IMR-90 (cell line): ENCODE data around the gene TMEM43. TPM values are rescaled to one million over a fixed set of nuclear protein-coding genes. Genes with fewer than 3 reads are reported as not detected.

Experiments
- ATAC-seq: fragments of 200-7000 bp; cut with Tn5 transposase; 2 replicates; pipeline ENCODE4 v1.9.1; 2020; ENCODE audit warnings: low read depth, mild to moderate bottlenecking, moderate library complexity
- BruUV-seq: library from RNA; stranded (reverse); fragments of 400-500 nt; replicated peaks from 2 replicates; lab custom pipeline; 2021; lab: Mats Ljungman, UMichigan
- CTCF ChIA-PET: fragments of 300-600 bp; formaldehyde crosslinking; extraction: SDS; loops from one replicate; lab custom pipeline; 2021; ENCODE audit warnings: antibody characterized with exemption; lab: Yijun Ruan, JAX
- POLR2A ChIA-PET: fragments of 300-600 bp; sonication (Branson Sonifier 250); formaldehyde crosslinking; loops from one replicate; lab custom pipeline; 2022; ENCODE audit warnings: antibody characterized with exemption; ENCODE audit not compliant: unreplicated experiment; lab: Charles Lee
- DNase-seq: peaks from one replicate; pipeline ENCODE4 v3.0.0; 2013
- H2AFZ ChIP-seq: replicated peaks from 2 replicates; pipeline ENCODE3; 2013; ENCODE audit warnings: low read length, mild to moderate bottlenecking; ENCODE audit not compliant: poor library complexity
- H2AK5ac ChIP-seq: 2 replicates; pipeline ENCODE4 v1.6.1; 2013; ENCODE audit warnings: low read depth, low read length, inconsistent platforms
- H2AK9ac ChIP-seq: replicated peaks from 2 replicates; pipeline ENCODE3; 2013; ENCODE audit warnings: mild to moderate bottlenecking, low read depth, low read length, moderate library complexity; ENCODE audit not compliant: poor library complexity
- H2BK120ac ChIP-seq: 2 replicates; pipeline ENCODE4 v1.6.1; 2013; ENCODE audit warnings: low read depth, low read length, inconsistent platforms
- H2BK15ac ChIP-seq: 3 replicates; pipeline ENCODE4 v1.6.1; 2013; ENCODE audit warnings: low read depth, low read length, inconsistent platforms
- H2BK20ac ChIP-seq: 2 replicates; pipeline ENCODE4 v1.6.1; 2013; ENCODE audit warnings: low read depth, mild to moderate bottlenecking, inconsistent platforms, low read length, moderate library complexity
- H2BK5ac ChIP-seq: 2 replicates; pipeline ENCODE4 v1.6.1; 2013; ENCODE audit warnings: mild to moderate bottlenecking, low read depth, low read length, inconsistent platforms; ENCODE audit not compliant: poor library complexity, severe bottlenecking
- H3K14ac ChIP-seq: replicated peaks from 2 replicates; pipeline ENCODE4 v1.6.1; 2013; ENCODE audit warnings: low read depth, low read length, inconsistent platforms
- H3K18ac ChIP-seq: 2 replicates; pipeline ENCODE4 v1.6.1; 2013; ENCODE audit warnings: low read depth, low read length, control low read depth
- H3K23ac ChIP-seq: 2 replicates; pipeline ENCODE4 v1.6.1; 2013; ENCODE audit warnings: low read depth, low read length, inconsistent platforms
- H3K27ac ChIP-seq: 2 replicates; pipeline ENCODE4 v1.5.1; 2013; ENCODE audit warnings: mild to moderate bottlenecking, control low read depth, low read length; ENCODE audit not compliant: insufficient read depth
- H3K27me3 ChIP-seq: 2 replicates; pipeline ENCODE4 v1.6.1; 2013; ENCODE audit warnings: low read length; ENCODE audit not compliant: control insufficient read depth, insufficient read depth
- H3K36me3 ChIP-seq: 2 replicates; pipeline ENCODE4 v1.6.1; 2013; ENCODE audit warnings: low read length, mixed read lengths; ENCODE audit not compliant: control insufficient read depth, insufficient read depth
- H3K4ac ChIP-seq: 2 replicates; pipeline ENCODE4 v1.6.1; 2013; ENCODE audit warnings: low read depth, low read length, inconsistent platforms
- H3K4me1 ChIP-seq: 2 replicates; pipeline ENCODE4 v1.6.1; 2013; ENCODE audit warnings: low read length, mixed read lengths; ENCODE audit not compliant: control insufficient read depth, insufficient read depth
- H3K4me2 ChIP-seq: 2 replicates; pipeline ENCODE4 v1.6.1; 2013; ENCODE audit warnings: low read depth, mild to moderate bottlenecking, control low read depth, low read length, moderate library complexity
- H3K4me3 ChIP-seq: 2 replicates; pipeline ENCODE4 v1.5.1; 2013; ENCODE audit warnings: low read depth, mild to moderate bottlenecking, control low read depth, low read length, moderate library complexity; ENCODE audit not compliant: insufficient read depth
- H3K56ac ChIP-seq: 2 replicates; pipeline ENCODE4 v1.6.1; 2013; ENCODE audit warnings: low read length, inconsistent platforms; ENCODE audit not compliant: insufficient read depth; ENCODE audit errors: extremely low read depth
- H3K79me1 ChIP-seq, 2 experiments: 2 replicates each; pipeline ENCODE4 v1.6.1; 2013; ENCODE audit warnings: low read length in 2 of 2, inconsistent platforms in 1 of 2, low read depth in 1 of 2
- H3K9ac ChIP-seq: 2 replicates; pipeline ENCODE4 v1.6.1; 2013; ENCODE audit warnings: low read depth, low read length, control low read depth
- H3K9me1 ChIP-seq: 2 replicates; pipeline ENCODE4 v1.6.1; 2013; ENCODE audit warnings: low read length, inconsistent platforms; ENCODE audit not compliant: insufficient read depth
- H3K9me3 ChIP-seq: 2 replicates; pipeline ENCODE4 v1.6.1; 2013; ENCODE audit warnings: low read length; ENCODE audit not compliant: control insufficient read depth, insufficient read depth
- H4K20me1 ChIP-seq: 2 replicates; pipeline ENCODE4 v1.6.1; 2013; ENCODE audit warnings: low read length, inconsistent platforms; ENCODE audit not compliant: insufficient read depth
- H4K5ac ChIP-seq: 2 replicates; pipeline ENCODE4 v1.6.1; 2013; ENCODE audit warnings: mild to moderate bottlenecking, low read depth, low read length, control low read depth
- H4K8ac ChIP-seq, 2 experiments: 2 replicates each; pipeline ENCODE4 v1.6.1; 2013; ENCODE audit warnings: low read depth in 2 of 2, low read length in 2 of 2, control low read depth in 1 of 2, inconsistent platforms in 1 of 2
- H4K91ac ChIP-seq: 2 replicates; pipeline ENCODE4 v1.6.1; 2013; ENCODE audit warnings: low read depth, low read length, inconsistent platforms; ENCODE audit not compliant: insufficient read depth
- BHLHE40 ChIP-seq: fragments of 150-350 bp; IDR thresholded peaks from 2 replicates; pipeline ENCODE4 v1.6.1; 2016; ENCODE audit warnings: mild to moderate bottlenecking, low read depth, low read length
- CEBPB ChIP-seq: IDR thresholded peaks from 2 replicates; pipeline ENCODE4 v1.6.1; 2012; ENCODE audit warnings: low read depth, low read length, improper control_type of control experiment
- CHD1 ChIP-seq: IDR thresholded peaks from 2 replicates; pipeline ENCODE4 v1.6.1; 2012; ENCODE audit warnings: low read depth, low read length, improper control_type of control experiment
- CTCF ChIP-seq: conservative IDR thresholded peaks from 2 replicates; pipeline ENCODE4 v1.5.1; 2012; ENCODE audit warnings: mild to moderate bottlenecking, low read depth, low read length, improper control_type of control experiment
- ELK1 ChIP-seq: fragments of 150-350 bp; IDR thresholded peaks from 2 replicates; pipeline ENCODE4 v1.6.1; 2016; ENCODE audit warnings: low read depth, mild to moderate bottlenecking, low read length, moderate library complexity, borderline replicate concordance
- FOS ChIP-seq: fragments of 150-350 bp; IDR thresholded peaks from 2 replicates; pipeline ENCODE4 v1.6.1; 2016; ENCODE audit warnings: low read depth, low read length
- MAFK ChIP-seq: IDR thresholded peaks from 2 replicates; pipeline ENCODE4 v1.6.1; 2012; ENCODE audit warnings: low read depth, low read length, improper control_type of control experiment
- MAZ ChIP-seq: IDR thresholded peaks from 2 replicates; pipeline ENCODE4 v1.6.1; 2012; ENCODE audit warnings: low read depth, mild to moderate bottlenecking, low read length, improper control_type of control experiment, moderate library complexity, borderline replicate concordance
- MXI1 ChIP-seq: IDR thresholded peaks from 2 replicates; pipeline ENCODE4 v1.6.1; 2012; ENCODE audit warnings: low read depth, mild to moderate bottlenecking, low read length, moderate library complexity, borderline replicate concordance
- NFE2L2 ChIP-seq: fragments of 150-350 bp; IDR thresholded peaks from 2 replicates; pipeline ENCODE4 v1.6.1; 2016; ENCODE audit warnings: low read depth, mild to moderate bottlenecking, low read length
- POLR2A ChIP-seq: IDR thresholded peaks from 2 replicates; pipeline ENCODE4 v1.6.1; 2012; ENCODE audit warnings: mild to moderate bottlenecking, low read depth, low read length
- RAD21 ChIP-seq: IDR thresholded peaks from 2 replicates; pipeline ENCODE4 v1.6.1; 2012; ENCODE audit warnings: low read length, improper control_type of control experiment
- RCOR1 ChIP-seq: IDR thresholded peaks from 2 replicates; pipeline ENCODE4 v1.6.1; 2012; ENCODE audit warnings: mild to moderate bottlenecking, low read length, improper control_type of control experiment; ENCODE audit not compliant: insufficient replicate concordance
- RFX5 ChIP-seq: IDR thresholded peaks from 2 replicates; pipeline ENCODE4 v1.8.0; 2012; ENCODE audit warnings: low read depth, mild to moderate bottlenecking, low read length, moderate library complexity
- SMC3 ChIP-seq: fragments of 150-350 bp; IDR thresholded peaks from 2 replicates; pipeline ENCODE4 v1.6.1; 2016; ENCODE audit warnings: low read depth, mild to moderate bottlenecking, antibody characterized with exemption, low read length, moderate library complexity
- USF2 ChIP-seq: fragments of 150-350 bp; IDR thresholded peaks from 2 replicates; pipeline ENCODE4 v1.6.1; 2017; ENCODE audit warnings: mild to moderate bottlenecking, antibody characterized with exemption, low read length, low read depth
- WGBS, 2 experiments: methylation state at CpG; one replicate each; pipeline versions ENCODE4 v1.1.5 to v1.1.7; 2013; ENCODE audit warnings: missing lambda C conversion rate in 2 of 2; ENCODE audit not compliant: insufficient read length in 1 of 2; ENCODE audit errors: extremely low coverage in 2 of 2; 5-methylcytosine and 5-hydroxymethylcytosine counted together
- dilution Hi-C: fragments of 300-500 bp; cut with HindIII; formaldehyde crosslinking; loops from one replicate; pipeline ENCODE4 v1.14.3; 2018; ENCODE audit warnings: low sequenced_read_pairs; ENCODE audit not compliant: unreplicated experiment
- in situ Hi-C: fragments of 300-500 bp; cut with MboI; formaldehyde crosslinking; loops from 3 replicates; pipeline ENCODE4 v1.14.3; 2019; ENCODE audit warnings: low sequenced_read_pairs, inconsistent platforms, mixed read lengths
- intact Hi-C: fragments of 100-400 bp; cut with micrococcal nuclease; formaldehyde crosslinking; loops from 2 replicates; pipeline ENCODE4 v1.10.0; 2022
- polyA plus RNA-seq, 3 experiments: library from polyadenylated mRNA; depleted of rRNA; stranded (reverse); fragments of >200 nt; gene quantifications; 2 replicates each; pipeline ENCODE4 v1.2.3, GENCODE V29; 2012; ENCODE audit warnings: low replicate concordance in 1 of 3
- total RNA-seq: library from RNA; depleted of rRNA; stranded (reverse); fragments of >200 nt; gene quantifications from 2 replicates; pipeline ENCODE4 v1.2.3, GENCODE V29; 2012

TMEM43 gene
- total and polyA plus RNA-seq, 2 of the 4 experiments (the other 2 are of a cell fraction) = 109 to 114 TPM

- TF ChIP-seq CHD1 (no peak), RFX5 (no peak), CTCF (no peak), MXI1 (no peak), RAD21 (no peak), MAZ (no peak), CEBPB (no peak), BHLHE40 (no peak), POLR2A (no peak), ELK1 (no peak), FOS (no peak), NFE2L2 (no peak), RCOR1 (no peak), MAFK (no peak), SMC3 (no peak), USF2 (no peak)
- WGBS, 2 experiments = no CpG with 5 or more reads among the region's 1 CpG
- dilution Hi-C loops = no loop called here
Measured at GRCh38 chr3:14077310-14077709, 47.5 kb upstream of the TMEM43 start.

More at GRCh38 chr3:14077310-14077709, 47.5 kb upstream of the TMEM43 start:
- Histone ChIP-seq H2BK15ac (no peak overlapping the region), H3K4me1 (no peaks in the 10 kb centered on the region), H2AK9ac (no peak overlapping the region), H3K4me3 (no peak overlapping the region), H3K14ac (no peak overlapping the region), H3K9ac (no peak overlapping the region), H3K4me2 (no peak overlapping the region), H3K27me3 (peaks cover under 1% of the 10 kb centered on the region; the same call in 1 of the 2 replicates), H4K20me1 (no peaks in the 10 kb centered on the region), H4K91ac (no peak overlapping the region), H3K79me1 (no peaks in the 10 kb centered on the region), H3K56ac (no peak overlapping the region), H3K27ac (no peak overlapping the region), H2AFZ (no peak overlapping the region), H3K36me3 (no peaks in the 10 kb centered on the region), H3K18ac (no peak overlapping the region), H3K9me3 (no peaks in the 10 kb centered on the region), H2BK120ac (no peak overlapping the region), H4K5ac (no peak overlapping the region), H2BK20ac (no peak overlapping the region), H2AK5ac (no peak overlapping the region), H3K23ac (no peak overlapping the region), H3K4ac (no peak overlapping the region), H3K9me1 (no peaks in the 10 kb centered on the region), H4K8ac (no peak overlapping the region), H2BK5ac (no peak overlapping the region)
- intact Hi-C loops = no loop called here
- DNase-seq (no peak), ATAC-seq (no peak)
- ChIA-PET POLR2A (no interaction called here), CTCF (no interaction called here)
- in situ Hi-C loops = no loop called here
- BruUV-seq = no TSS peak
